ENCODE measurements around the gene RAPGEF2.

Gene RAPGEF2

GRCh38 chr4:159379836-159380235 is 277.0 kb downstream of the RAPGEF2 start:
- TF ChIP-seq EZH2phosphoT487 (conservative IDR thresholded peaks at IDR 0.05; ENCODE audit: low read length) = no peak
- TF ChIP-seq, protein P1, sequence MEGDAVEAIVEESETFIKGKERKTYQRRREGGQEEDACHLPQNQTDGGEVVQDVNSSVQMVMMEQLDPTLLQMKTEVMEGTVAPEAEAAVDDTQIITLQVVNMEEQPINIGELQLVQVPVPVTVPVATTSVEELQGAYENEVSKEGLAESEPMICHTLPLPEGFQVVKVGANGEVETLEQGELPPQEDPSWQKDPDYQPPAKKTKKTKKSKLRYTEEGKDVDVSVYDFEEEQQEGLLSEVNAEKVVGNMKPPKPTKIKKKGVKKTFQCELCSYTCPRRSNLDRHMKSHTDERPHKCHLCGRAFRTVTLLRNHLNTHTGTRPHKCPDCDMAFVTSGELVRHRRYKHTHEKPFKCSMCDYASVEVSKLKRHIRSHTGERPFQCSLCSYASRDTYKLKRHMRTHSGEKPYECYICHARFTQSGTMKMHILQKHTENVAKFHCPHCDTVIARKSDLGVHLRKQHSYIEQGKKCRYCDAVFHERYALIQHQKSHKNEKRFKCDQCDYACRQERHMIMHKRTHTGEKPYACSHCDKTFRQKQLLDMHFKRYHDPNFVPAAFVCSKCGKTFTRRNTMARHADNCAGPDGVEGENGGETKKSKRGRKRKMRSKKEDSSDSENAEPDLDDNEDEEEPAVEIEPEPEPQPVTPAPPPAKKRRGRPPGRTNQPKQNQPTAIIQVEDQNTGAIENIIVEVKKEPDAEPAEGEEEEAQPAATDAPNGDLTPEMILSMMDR (IDR thresholded peaks at IDR 0.05; ENCODE audit: insufficient read depth, low read length, poor library complexity, severe bottlenecking) = no peak
- Histone ChIP-seq H3K36me3 (ENCODE audit: low read length) (no peaks in the 10 kb centered on the region), H4K20me1 (ENCODE audit: low read depth, low read length) (no peaks in the 10 kb centered on the region), H3K4me3 (ENCODE audit: insufficient read depth, low read length, poor library complexity, severe bottlenecking) (no peak overlapping the region), H3K27ac (ENCODE audit: low read depth, low read length) (no peak overlapping the region), H3K9me2 (replicated peaks; ENCODE audit: insufficient read depth, low read length) (no peaks in the 10 kb centered on the region), H3F3A (ENCODE audit: insufficient read depth) (no peaks in the 10 kb centered on the region), H3K4me2 (ENCODE audit: low read depth, low read length, poor library complexity, severe bottlenecking) (no peak overlapping the region), H3K9ac (ENCODE audit: low read length) (no peak overlapping the region), H2AFZ (ENCODE audit: low read depth, low read length, severe bottlenecking) (no peak overlapping the region), H3K9me3 (ENCODE audit: insufficient read depth, low read length) (no peaks in the 10 kb centered on the region), H3K27me3 (ENCODE audit: low read length) (no peaks in the 10 kb centered on the region), H3K79me2 (ENCODE audit: insufficient read depth, low read length) (no peaks in the 10 kb centered on the region)

DNA sequence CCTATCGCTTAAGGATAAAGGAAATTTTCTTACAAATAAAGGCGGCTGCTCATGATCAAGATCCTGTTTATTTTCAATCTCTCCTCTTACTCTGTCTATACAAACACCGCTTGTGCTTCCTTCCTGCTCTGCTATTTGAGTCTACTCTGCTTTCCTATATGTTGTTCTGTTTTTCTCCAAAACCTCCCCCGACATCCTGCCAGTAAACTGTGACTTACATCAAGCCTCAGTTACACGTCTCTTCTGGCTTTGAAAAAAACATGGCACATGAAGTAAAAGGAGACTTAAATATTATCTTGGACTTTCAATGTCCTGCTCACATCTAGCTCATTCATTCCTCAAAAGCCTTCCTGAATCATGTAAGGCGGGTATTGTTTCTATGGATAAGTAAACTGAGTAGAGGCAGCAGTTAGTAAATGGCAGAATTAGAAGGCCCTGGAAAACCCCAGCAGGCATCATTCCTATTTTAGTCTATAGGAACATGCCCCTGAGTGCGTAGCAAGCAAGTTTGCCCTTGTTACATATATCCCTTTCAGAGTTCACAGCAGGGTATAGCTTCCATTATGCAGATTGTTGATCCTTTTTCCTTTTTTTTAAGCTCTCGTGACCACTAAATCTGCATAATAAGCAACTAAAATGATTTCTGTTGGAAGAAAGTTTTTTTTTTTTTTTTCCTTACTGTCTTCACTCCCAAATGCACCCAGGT is 280.1 kb downstream of the RAPGEF2 start:
- H3K4me3 ChIP-seq (ENCODE audit: insufficient read depth, low read length, poor library complexity, severe bottlenecking) = no peak overlapping the region
- no peak overlapping the region for H3K9ac ChIP-seq (ENCODE audit: low read length)

GRCh38 chr4:159383562-159383931 is 280.7 kb downstream of the RAPGEF2 start:
- Histone ChIP-seq H3K27ac (ENCODE audit: low read depth, low read length) (no peak overlapping the region), H3K9me3 (ENCODE audit: insufficient read depth, low read length) (no peaks in the 10 kb centered on the region), H3K9me2 (replicated peaks; ENCODE audit: insufficient read depth, low read length) (no peaks in the 10 kb centered on the region), H3K4me2 (ENCODE audit: low read depth, low read length, poor library complexity, severe bottlenecking) (no peak overlapping the region), H3K27me3 (ENCODE audit: low read length) (no peaks in the 10 kb centered on the region), H3F3A (ENCODE audit: insufficient read depth) (no peaks in the 10 kb centered on the region), H3K79me2 (ENCODE audit: insufficient read depth, low read length) (no peaks in the 10 kb centered on the region), H3K9ac (ENCODE audit: low read length) (no peak overlapping the region), H3K36me3 (ENCODE audit: low read length) (no peaks in the 10 kb centered on the region), H4K20me1 (ENCODE audit: low read depth, low read length) (no peaks in the 10 kb centered on the region), H2AFZ (ENCODE audit: low read depth, low read length, severe bottlenecking) (no peak overlapping the region), H3K4me3 (ENCODE audit: insufficient read depth, low read length, poor library complexity, severe bottlenecking) (no peak overlapping the region)
- TF ChIP-seq, protein P1 (IDR thresholded peaks at IDR 0.05; ENCODE audit: insufficient read depth, low read length, poor library complexity, severe bottlenecking) = no peak
- no peak for TF ChIP-seq EZH2phosphoT487 (conservative IDR thresholded peaks at IDR 0.05; ENCODE audit: low read length)

More for the DNA sequence above, 280.1 kb downstream of the RAPGEF2 start:
- H3K4me2 ChIP-seq (ENCODE audit: low read depth, low read length, poor library complexity, severe bottlenecking) = no peak overlapping the region
- no peaks in the 10 kb centered on the region for H3K36me3 ChIP-seq (ENCODE audit: low read length)
- H4K20me1 ChIP-seq (ENCODE audit: low read depth, low read length) = no peaks in the 10 kb centered on the region
- H3K9me2 ChIP-seq (replicated peaks; ENCODE audit: insufficient read depth, low read length) = no peaks in the 10 kb centered on the region
- no peaks in the 10 kb centered on the region for H3F3A ChIP-seq (ENCODE audit: insufficient read depth)
- no peak overlapping the region for H2AFZ ChIP-seq (ENCODE audit: low read depth, low read length, severe bottlenecking)
- H3K27ac ChIP-seq (ENCODE audit: low read depth, low read length) = no peak overlapping the region
- H3K27me3 ChIP-seq (ENCODE audit: low read length) = no peaks in the 10 kb centered on the region
- no peaks in the 10 kb centered on the region for H3K9me3 ChIP-seq (ENCODE audit: insufficient read depth, low read length)
- no peak for TF ChIP-seq EZH2phosphoT487 (conservative IDR thresholded peaks at IDR 0.05; ENCODE audit: low read length)
- TF ChIP-seq, protein P1 (IDR thresholded peaks at IDR 0.05; ENCODE audit: insufficient read depth, low read length, poor library complexity, severe bottlenecking) = no peak
- H3K79me2 ChIP-seq (ENCODE audit: insufficient read depth, low read length) = no peaks in the 10 kb centered on the region
